MCF 10A (cell line): ENCODE data around the gene DGUOK. TPM values are rescaled to one million over a fixed set of nuclear protein-coding genes. Genes with fewer than 3 reads are reported as not detected.

Experiments used
- BruUV-seq: library from RNA; stranded (reverse); fragments of 400-500 nt; replicated peaks from 2 replicates; lab custom pipeline; 2021; lab: Mats Ljungman, UMichigan
- CTCF ChIA-PET: fragments of 300-600 bp; sonication (Branson Sonifier 250); formaldehyde crosslinking; extraction: SDS; loops from one replicate; lab custom pipeline; 2021; ENCODE audit warnings: antibody characterized with exemption, inconsistent platforms; lab: Yijun Ruan, JAX
- POLR2A ChIA-PET: fragments of 300-600, 350-650 bp; sonication (Branson Sonifier 250); formaldehyde crosslinking; extraction: SDS; loops from one replicate; lab custom pipeline; 2020; ENCODE audit warnings: antibody characterized with exemption, inconsistent platforms; lab: Yijun Ruan, JAX
- DNase-seq: peaks from one replicate; pipeline ENCODE4 v3.0.0-alpha.2; 2018; ENCODE audit not compliant: unreplicated experiment
- H3K27ac Mint-ChIP-seq: one replicate; pipeline ENCODE4 v1.8.0; 2022; ENCODE audit warnings: mild to moderate bottlenecking, low read depth, mixed read lengths; ENCODE audit not compliant: unreplicated experiment
- H3K27me3 Mint-ChIP-seq: one replicate; pipeline ENCODE4 v1.8.0; 2022; ENCODE audit warnings: mixed read lengths; ENCODE audit not compliant: insufficient read depth, unreplicated experiment
- H3K36me3 Mint-ChIP-seq: one replicate; pipeline ENCODE4 v1.8.0; 2022; ENCODE audit warnings: mild to moderate bottlenecking, moderate library complexity, mixed read lengths; ENCODE audit not compliant: insufficient read depth, unreplicated experiment
- H3K4me1 Mint-ChIP-seq: one replicate; pipeline ENCODE4 v1.8.0; 2022; ENCODE audit warnings: mixed read lengths; ENCODE audit not compliant: insufficient read depth, unreplicated experiment
- H3K4me3 Mint-ChIP-seq: one replicate; pipeline ENCODE4 v1.8.0; 2022; ENCODE audit warnings: mild to moderate bottlenecking, moderate library complexity, mixed read lengths; ENCODE audit not compliant: unreplicated experiment
- H3K9me3 Mint-ChIP-seq: one replicate; pipeline ENCODE4 v1.8.0; 2022; ENCODE audit warnings: mixed read lengths; ENCODE audit not compliant: unreplicated experiment
- CTCF ChIP-seq: fragments of 200-600 bp; IDR thresholded peaks from one replicate; pipeline ENCODE4 v1.8.0; 2022; ENCODE audit warnings: antibody characterized with exemption, mild to moderate bottlenecking; ENCODE audit not compliant: unreplicated experiment
- intact Hi-C: fragments of 100-400 bp; cut with micrococcal nuclease; formaldehyde crosslinking; loops from 2 replicates; pipeline ENCODE4 v1.14.1; 2022
- total RNA-seq: library from RNA; stranded (reverse); gene quantifications from 2 replicates; pipeline ENCODE4 v1.2.3, GENCODE V29; 2022

Gene DGUOK
- total RNA-seq, 1 experiment from 2014 or later = 92.3 TPM

GRCh38 chr2:74005786-74006185 lies 79.1 kb downstream of the DGUOK start:
- no peak overlapping the region for H3K4me3 Mint-ChIP-seq
- POLR2A ChIA-PET = no interaction called here

GRCh38 chr2:74006459-74006858 lies 79.8 kb downstream of the DGUOK start:
- Mint-ChIP-seq H3K36me3 (peaks cover 26% of the 10 kb centered on the region), H3K4me1 (peaks cover 44% of the 10 kb centered on the region), H3K9me3 (no peaks in the 10 kb centered on the region), H3K27ac (no peak overlapping the region), H3K4me3 (no peak overlapping the region), H3K27me3 (no peaks in the 10 kb centered on the region)
- DNase-seq = no peak
- POLR2A ChIA-PET = no interaction called here
- CTCF ChIA-PET = interaction anchor here (0.6 to 1.5 kb wide), 2 partner anchors 24 to 235 kb away, joined by 3 to 6 read pairs; no protein-coding TSS in a partner anchor
- intact Hi-C loops = no loop called here
- TF ChIP-seq CTCF = no peak
- BruUV-seq = no TSS peak

More at GRCh38 chr2:74005786-74006185, 79.1 kb downstream of the DGUOK start:
- no peak for TF ChIP-seq CTCF
- DNase-seq = no peak
- Mint-ChIP-seq H3K36me3 (peaks cover 26% of the 10 kb centered on the region), H3K9me3 (no peaks in the 10 kb centered on the region), H3K27me3 (no peaks in the 10 kb centered on the region), H3K4me1 (peaks cover 50% of the 10 kb centered on the region), H3K27ac (no peak overlapping the region)
- no TSS peak for BruUV-seq
- intact Hi-C loops = no loop called here
- CTCF ChIA-PET = interaction anchor here (1.3 to 1.5 kb wide), 2 partner anchors 20 to 23 kb away, joined by 3 read pairs; no protein-coding TSS in a partner anchor

- H3K4me3 Mint-ChIP-seq = no peak overlapping the region
- no peak overlapping the region for H3K27ac Mint-ChIP-seq
- POLR2A ChIA-PET = no interaction called here
Observed at GRCh38 chr2:74007121-74007520, 80.4 kb downstream of the DGUOK start.

GRCh38 chr2:74007711-74008110 lies 81.0 kb downstream of the DGUOK start:
- ChIA-PET POLR2A (no interaction called here), CTCF (interaction anchor here (1.2 kb wide), 1 partner anchor 70 kb away, joined by 3 read pairs; no protein-coding TSS in a partner anchor)
- no peak overlapping the region for H3K4me3 Mint-ChIP-seq
- no peaks in the 10 kb centered on the region for H3K9me3 Mint-ChIP-seq
- peaks cover 39% of the 10 kb centered on the region for H3K4me1 Mint-ChIP-seq
- intact Hi-C loops = no loop called here
- peaks cover 31% of the 10 kb centered on the region for H3K36me3 Mint-ChIP-seq
- no TSS peak for BruUV-seq
- no peak for DNase-seq
- no peak overlapping the region for H3K27ac Mint-ChIP-seq
- H3K27me3 Mint-ChIP-seq = no peaks in the 10 kb centered on the region
- no peak for TF ChIP-seq CTCF

More at GRCh38 chr2:74007121-74007520, 80.4 kb downstream of the DGUOK start:
- H3K4me1 Mint-ChIP-seq = peaks cover 39% of the 10 kb centered on the region
- peaks cover 29% of the 10 kb centered on the region for H3K36me3 Mint-ChIP-seq
- no peaks in the 10 kb centered on the region for H3K9me3 Mint-ChIP-seq
- intact Hi-C loops = no loop called here
- no peak for DNase-seq
- CTCF ChIA-PET = interaction anchor here (1.2 kb wide), 1 partner anchor 70 kb away, joined by 3 read pairs; no protein-coding TSS in a partner anchor
- TF ChIP-seq CTCF = no peak
- H3K27me3 Mint-ChIP-seq = no peaks in the 10 kb centered on the region
- BruUV-seq = no TSS peak

Other genes with a start within 250 kb of the DGUOK start
- 40.4 and 51.0 TPM in 2 replicates for gene TPRKB, start 189.5 kb upstream of the DGUOK start, total RNA-seq
- 45.0 and 46.3 TPM in 2 replicates for gene DUSP11, start 146.8 kb upstream of the DGUOK start, total RNA-seq
- not detected in 2 replicates for gene C2orf78, start 142.7 kb upstream of the DGUOK start, total RNA-seq
- gene STAMBP, start 97.9 kb upstream of the DGUOK start, total RNA-seq = 64.9 and 66.3 TPM in 2 replicates
- not detected in 2 replicates for gene ACTG2, start 33.9 kb upstream of the DGUOK start, total RNA-seq
- 15.0 and 17.5 TPM in 2 replicates for gene TET3, start 58.0 kb downstream of the DGUOK start, total RNA-seq
- 72.5 and 83.8 TPM in 2 replicates for gene BOLA3, start 221.0 kb downstream of the DGUOK start, total RNA-seq